ENCODE results near the gene MFNG. TPM values are rescaled to one million over a fixed set of nuclear protein-coding genes. Genes with fewer than 3 reads are reported as not detected.

The MFNG gene
- total RNA-seq, 3 donors from 2014 or later, result 11.3 to 16.1 (median 13.7) TPM

DNA sequence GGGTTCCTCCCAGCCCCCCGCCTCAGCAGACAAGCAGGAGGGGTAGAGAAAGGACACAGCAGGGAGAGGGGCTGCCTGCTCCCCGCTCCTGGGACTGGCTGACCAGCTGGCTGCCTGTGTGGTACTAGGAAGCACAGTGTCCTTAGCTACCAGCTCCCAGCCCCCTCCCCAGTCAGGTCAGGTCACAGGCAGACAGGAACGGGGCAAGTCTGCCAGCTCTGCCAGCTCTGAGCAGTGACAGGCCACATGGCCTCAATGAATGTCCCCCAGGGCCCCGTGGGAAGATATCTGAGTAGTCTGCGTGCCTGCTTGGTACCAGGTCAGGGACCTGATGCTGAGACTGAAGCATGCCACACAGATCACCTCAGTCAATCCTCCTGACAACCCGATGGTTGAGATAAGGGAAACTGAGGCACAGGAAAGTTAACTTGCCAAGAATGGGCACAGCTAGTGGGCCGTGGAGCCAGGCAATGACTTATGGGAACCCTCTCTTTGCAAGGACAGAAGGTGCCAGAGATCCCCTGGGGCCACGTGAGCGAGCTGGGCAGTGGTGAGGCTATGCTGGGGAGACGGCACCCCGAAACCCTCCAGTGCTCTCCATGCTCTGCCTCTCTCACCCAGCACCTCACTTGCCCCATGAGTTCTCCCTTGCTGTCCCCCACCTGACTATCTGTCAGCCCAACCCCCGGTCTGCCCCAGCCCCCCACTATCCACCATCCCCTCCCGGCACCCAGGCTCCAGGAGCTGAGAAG, 13.8 kb upstream of the MFNG start:
- ATAC-seq, result no peak
- H3K36me3 ChIP-seq (ENCODE audit: low read depth), result no peaks in the 10 kb centered on the region
- intact Hi-C loops (cut with DNase I, micrococcal nuclease), result no loop called here
- DNase-seq, result no peak
- no peak overlapping the region for H3K4me3 ChIP-seq
- no peaks in the 10 kb centered on the region for H3K9me3 ChIP-seq
- H3K4me1 ChIP-seq (ENCODE audit: low read depth), result peaks cover 59% of the 10 kb centered on the region
- no peak for TF ChIP-seq CTCF (IDR thresholded peaks at IDR 0.05)

DNA sequence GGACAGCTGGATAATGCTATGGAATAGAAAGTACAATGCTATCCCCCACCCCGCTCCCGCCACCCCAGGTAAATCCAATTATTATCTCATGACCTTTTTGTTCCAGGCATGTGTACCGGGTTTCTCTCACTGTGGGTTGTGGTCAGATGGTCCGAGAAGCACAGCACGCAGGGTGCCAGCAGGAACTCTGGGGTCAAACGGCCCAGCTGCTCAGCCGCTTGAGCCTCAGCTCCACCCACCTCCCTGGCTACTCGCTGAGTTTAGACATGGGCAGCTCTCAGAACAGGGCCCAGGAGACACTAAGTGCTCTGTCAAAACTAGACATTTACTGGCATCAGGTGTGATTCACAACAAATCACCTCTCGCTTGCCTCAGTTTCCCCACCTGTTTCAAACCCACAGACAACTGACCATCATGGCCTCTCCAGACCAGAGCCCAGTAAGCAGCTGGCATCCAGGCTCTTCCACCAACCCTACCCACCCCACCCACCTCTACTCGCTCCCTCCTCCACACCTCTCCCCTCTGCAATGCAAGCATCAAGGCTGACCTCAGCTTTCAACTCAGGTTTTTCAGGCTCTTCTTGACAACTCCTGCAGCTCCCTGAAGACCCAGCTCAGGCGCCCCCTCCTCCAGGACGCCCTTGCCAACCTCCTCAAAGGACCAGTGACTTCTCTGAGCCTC, 13.0 kb upstream of the MFNG start:
- Histone ChIP-seq H3K4me3 (no peak overlapping the region), H3K36me3 (ENCODE audit: low read depth) (no peaks in the 10 kb centered on the region), H3K4me1 (ENCODE audit: low read depth) (peaks cover 55% of the 10 kb centered on the region), H3K9me3 (no peaks in the 10 kb centered on the region)
- ATAC-seq (no peak), DNase-seq (no peak)
- intact Hi-C loops (cut with DNase I, micrococcal nuclease), result no loop called here
- TF ChIP-seq CTCF (IDR thresholded peaks at IDR 0.05), result no peak

GRCh38 chr22:37498289-37498909, 12.2 kb upstream of the MFNG start:
- ATAC-seq, result peak; percentile 28
- intact Hi-C loops (cut with DNase I, micrococcal nuclease), result no loop called here
- Histone ChIP-seq H3K9me3 (no peaks in the 10 kb centered on the region), H3K36me3 (ENCODE audit: low read depth) (no peaks in the 10 kb centered on the region), H3K4me3 (no peak overlapping the region), H3K4me1 (ENCODE audit: low read depth) (peaks cover 48% of the 10 kb centered on the region)
- DNase-seq, result peak; percentile 81 to 85 (median 82)
- TF ChIP-seq CTCF (IDR thresholded peaks at IDR 0.05), result peak; percentile 64

- no peak for TF ChIP-seq CTCF (IDR thresholded peaks at IDR 0.05)
- intact Hi-C loops (cut with DNase I, micrococcal nuclease), result no loop called here
- DNase-seq (no peak), ATAC-seq (no peak)
- Histone ChIP-seq H3K9me3 (no peaks in the 10 kb centered on the region), H3K4me3 (no peak overlapping the region), H3K36me3 (ENCODE audit: low read depth) (no peaks in the 10 kb centered on the region), H3K4me1 (ENCODE audit: low read depth) (peaks cover 37% of the 10 kb centered on the region)
Observed at GRCh38 chr22:37497062-37497599, 10.9 kb upstream of the MFNG start.

DNA sequence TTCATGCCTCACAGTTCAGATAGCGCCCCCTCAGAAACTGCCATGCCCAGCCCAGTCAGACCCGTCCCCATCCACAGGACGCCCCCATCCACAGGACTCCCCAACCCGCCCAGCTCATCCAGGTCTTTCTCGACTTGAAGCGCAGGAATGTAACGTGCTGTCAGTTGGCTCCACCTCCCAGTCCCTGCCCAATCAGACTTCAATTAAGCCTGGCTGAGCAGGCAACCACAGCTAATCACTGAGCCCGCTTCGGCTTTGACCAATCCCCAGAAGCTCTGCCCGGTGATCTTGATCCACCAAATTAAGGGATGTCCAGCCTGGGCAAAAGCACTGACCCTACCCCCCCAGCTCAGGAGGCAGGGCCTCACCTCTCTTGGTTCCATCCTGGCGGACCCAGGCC, 10.5 kb upstream of the MFNG start:
- peaks cover 32% of the 10 kb centered on the region for H3K4me1 ChIP-seq (ENCODE audit: low read depth)
- DNase-seq, result no peak
- intact Hi-C loops (cut with DNase I, micrococcal nuclease), result no loop called here
- no peak for ATAC-seq
- no peaks in the 10 kb centered on the region for H3K9me3 ChIP-seq
- H3K4me3 ChIP-seq, result no peak overlapping the region
- TF ChIP-seq CTCF (IDR thresholded peaks at IDR 0.05), result no peak
- no peaks in the 10 kb centered on the region for H3K36me3 ChIP-seq (ENCODE audit: low read depth)

All from mucosa of descending colon (tissue), 3 donors.